Stimulated activated CD4-positive, alpha-beta T cell treated with anti-CD3 and anti-CD28 coated beads, Interleukin-12 subunit alpha, Interleukin-12 subunit beta, amount 100 ng/mL, for 24 hours (primary cell): ENCODE results near the gene VIPR2.
"Not testable (repeated sequence)": the region's sequence is repeated elsewhere in the genome, so short reads cannot be mapped to it uniquely, and the experiment has no call there.

Experiments
- DNase-seq, 2 experiments: peaks; one replicate each; pipeline ENCODE4 v3.0.0-alpha.2; 2020; ENCODE audit warnings: low read depth in 2 of 2

The VIPR2 gene

DNA sequence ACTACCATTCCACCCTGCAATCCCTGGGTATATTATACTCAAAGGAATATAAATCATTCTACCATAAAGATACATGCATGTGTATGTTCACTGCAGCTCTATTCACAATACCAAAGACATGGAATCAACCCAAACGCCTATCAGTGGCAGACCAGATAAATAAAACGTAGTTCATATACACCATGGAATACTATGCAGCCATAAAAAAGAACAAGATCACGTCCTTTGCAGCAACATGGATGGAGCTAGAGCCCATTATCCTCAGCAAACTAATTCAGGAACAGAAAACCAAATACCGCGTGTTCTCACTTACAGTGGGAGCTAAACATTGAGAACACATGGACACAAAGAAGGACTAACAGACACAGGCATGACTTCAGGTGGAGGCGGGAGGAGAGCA is 150.0 kb downstream of the VIPR2 start:
- DNase-seq: no peak

- no peak for DNase-seq
Observed at GRCh38 chr7:158993591-158993990, 151.1 kb downstream of the VIPR2 start.

DNA sequence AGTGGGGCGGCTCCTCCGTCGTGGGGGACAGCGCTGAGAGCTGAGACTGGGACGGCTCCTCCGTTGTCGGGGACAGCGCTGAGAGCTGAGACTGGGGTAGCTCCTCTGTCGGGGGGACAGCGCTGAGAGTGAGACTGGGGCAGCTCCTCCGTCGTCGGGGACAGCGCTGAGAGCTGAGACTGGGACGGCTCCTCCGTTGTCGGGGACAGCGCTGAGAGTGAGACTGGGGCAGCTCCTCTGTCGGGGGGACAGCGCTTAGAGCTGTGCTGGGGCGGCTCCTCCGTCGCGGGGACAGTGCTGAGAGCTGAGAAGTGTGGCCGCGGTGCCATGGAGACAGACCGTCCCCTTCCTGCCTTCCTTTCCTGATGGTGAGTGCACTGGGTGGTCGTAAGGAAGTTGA is 151.9 kb downstream of the VIPR2 start:
- no peak for DNase-seq

DNA sequence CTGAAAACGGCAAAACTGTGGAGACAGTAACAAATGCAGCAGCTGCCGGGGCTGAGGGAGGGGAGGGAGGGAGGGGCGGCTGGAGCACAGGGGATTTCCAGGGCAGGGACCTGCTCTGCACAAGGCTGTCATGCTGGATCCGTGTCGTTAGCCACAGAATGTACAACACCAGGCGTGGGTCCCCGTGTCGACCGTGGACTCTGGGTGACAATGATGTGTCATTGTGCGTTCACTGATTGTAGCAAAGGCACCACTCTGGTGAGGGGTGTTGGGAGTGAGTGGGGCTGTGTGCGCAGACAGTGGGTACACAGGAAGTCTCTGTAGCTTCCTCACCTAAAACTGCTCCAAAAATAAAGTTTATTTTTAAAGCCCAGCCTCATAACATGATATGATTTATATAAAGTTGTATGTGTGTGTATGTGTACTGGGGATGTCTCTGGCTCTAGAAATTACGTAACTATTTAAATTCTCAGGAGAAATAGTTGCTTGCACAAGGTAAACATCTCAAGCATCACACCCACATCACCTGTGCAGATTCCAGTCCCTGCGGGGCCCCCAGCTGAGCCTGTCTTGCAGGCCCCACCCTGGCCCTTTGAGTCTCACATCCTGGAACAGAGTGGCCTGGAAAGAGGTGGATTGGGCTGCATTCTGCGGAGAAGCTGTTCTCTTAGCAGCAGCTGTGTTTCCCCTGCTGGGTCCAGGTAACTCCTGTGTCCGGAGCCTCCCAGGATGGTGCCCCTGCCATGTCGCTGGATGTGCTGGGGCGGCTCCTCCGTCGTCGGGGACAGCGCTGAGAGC is 152.6 kb downstream of the VIPR2 start:
- no peak for DNase-seq

DNA sequence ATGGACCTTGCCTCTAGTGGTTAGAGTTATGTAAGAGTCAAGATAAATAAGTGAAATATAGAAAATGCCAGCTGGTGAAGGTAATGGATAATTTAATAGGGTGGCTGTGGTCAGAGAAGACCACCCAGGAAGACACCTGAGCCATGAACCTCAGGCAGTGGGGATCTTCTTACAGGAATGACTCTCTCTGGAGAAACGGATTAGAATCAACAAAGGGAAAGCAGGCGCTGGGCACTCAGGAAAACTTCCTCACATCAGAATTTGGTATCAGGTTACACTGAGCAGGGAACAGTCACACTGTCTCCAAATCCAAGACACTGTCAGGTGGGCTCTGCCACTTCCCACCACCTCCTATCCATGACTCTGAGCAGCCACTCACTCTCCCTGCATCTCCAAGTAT is 155.7 kb downstream of the VIPR2 start:
- DNase-seq: no peak

DNA sequence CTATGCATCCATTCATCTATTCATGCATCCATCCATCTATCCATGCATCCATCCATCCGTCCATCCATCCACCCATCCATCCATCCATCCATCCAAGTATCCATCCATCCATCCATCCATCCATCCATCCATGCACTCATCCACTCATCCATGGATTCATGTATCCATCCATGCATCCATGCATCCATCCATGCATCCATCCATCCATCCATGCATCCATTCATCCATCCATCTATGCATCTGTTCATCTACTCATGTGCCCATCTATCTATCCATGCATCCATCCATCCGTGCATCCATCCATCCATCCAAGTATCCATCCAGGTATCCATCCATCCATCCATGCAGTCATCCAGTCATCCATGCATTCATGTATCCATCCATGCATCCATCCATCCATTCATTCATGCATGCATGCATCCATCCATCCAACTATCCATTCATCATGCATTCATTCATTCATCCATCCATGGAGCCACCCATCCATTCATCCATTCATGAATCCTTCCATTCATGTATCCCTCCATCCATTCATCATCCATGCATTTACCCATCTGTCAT is 156.3 kb downstream of the VIPR2 start:
- no peak for DNase-seq

DNA sequence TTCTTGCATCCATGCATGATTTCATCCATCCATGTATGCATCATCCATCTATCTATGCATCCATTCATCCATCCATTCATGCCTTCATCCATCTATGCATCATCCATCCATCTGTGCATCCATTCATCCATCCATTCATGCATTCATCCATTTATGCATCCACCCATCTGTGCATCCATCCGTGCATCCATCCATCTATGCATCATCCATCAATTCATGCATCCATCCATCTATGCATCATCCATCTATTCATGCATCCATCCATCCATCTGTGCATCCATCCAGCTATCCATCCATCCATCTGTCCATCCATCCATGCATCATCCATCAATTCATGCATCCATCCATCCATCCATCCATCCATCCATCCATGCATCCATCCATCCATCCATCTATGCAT is 157.0 kb downstream of the VIPR2 start:
- DNase-seq: no peak

- no peak for DNase-seq
Observed at GRCh38 chr7:158985583-158985982, 159.1 kb downstream of the VIPR2 start.

- not testable (repeated sequence) for DNase-seq
Observed at GRCh38 chr7:158984007-158984406, 160.7 kb downstream of the VIPR2 start.

- DNase-seq: not testable (repeated sequence)
Observed at GRCh38 chr7:158982080-158982479, 162.6 kb downstream of the VIPR2 start.

DNA sequence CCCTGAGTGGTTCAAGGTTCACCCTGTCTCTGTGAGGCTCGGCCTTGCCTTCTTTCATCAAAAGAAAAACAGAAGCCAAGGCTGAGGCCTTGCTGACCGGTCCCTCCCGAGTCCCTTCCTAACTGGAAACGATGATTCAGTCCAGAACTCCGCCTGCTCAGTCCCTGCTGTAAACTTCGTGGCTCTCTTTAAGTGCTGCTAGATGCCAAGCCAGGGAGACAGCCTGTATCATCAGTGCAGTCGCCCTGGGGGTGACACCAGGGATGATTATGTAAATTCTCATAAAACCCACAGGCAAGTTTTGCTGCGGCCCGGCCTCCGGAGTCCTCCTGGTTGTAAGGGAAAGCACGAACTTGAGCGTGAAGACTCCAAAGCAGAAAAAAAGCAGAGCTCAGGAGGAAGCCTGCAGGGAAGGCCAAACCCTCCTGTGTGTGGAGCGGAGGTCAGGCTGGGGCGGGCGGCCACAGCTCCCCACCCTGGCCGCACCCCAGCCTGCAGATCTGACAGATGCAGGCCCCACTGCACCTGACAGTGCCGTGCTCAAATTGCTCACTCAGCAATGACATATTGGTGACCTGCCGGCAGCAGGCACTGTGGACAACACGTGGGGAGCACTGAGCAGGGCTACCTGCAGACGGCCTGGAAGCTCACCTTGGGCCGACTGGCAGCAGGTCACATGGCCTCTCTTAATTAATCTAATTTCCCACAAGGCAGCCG is 164.9 kb downstream of the VIPR2 start:
- DNase-seq: no peak

DNA sequence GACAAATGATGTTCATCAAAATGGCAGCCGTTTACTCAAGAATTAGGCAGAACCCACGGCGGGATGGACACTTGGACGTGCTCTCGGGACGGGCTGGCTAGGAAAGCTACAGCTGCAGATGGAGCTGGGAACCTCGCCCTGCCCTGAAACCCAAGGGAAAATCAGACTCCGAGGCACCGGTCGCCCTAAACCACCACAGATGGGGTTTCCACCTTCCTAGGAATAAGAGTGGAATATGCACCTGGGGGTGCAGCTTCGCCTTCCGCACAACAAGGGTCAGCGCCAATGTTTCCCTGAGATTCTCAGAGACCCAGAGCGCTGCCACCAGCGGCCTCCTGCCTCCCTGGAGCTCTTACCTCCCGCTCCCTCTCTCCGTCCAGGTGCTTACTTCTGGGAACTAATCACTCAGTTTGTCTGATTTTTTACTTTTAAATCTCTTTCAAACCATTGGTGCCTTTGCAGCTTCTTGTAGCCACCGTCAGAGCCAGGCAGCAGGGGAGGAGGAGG is 165.6 kb downstream of the VIPR2 start:
- no peak for DNase-seq
